Fibroblast of pulmonary artery (primary cell): ENCODE results near the gene SBNO2.
"Not testable (repeated sequence)": the region's sequence is repeated elsewhere in the genome, so short reads cannot be mapped to it uniquely, and the experiment has no call there.

Experiments
- DNase-seq: peaks from one replicate; pipeline ENCODE4 v3.0.0-alpha.2; 2010; ENCODE audit warnings: low read depth
- H3K4me3 ChIP-seq: replicated peaks from 2 replicates; pipeline ENCODE4 v1.5.1; 2011; ENCODE audit warnings: low read depth, mild to moderate bottlenecking, control low read depth, low read length, moderate library complexity
- TF ChIP-seq, protein P1 (sequence below): IDR thresholded peaks from 2 replicates; pipeline ENCODE4 v1.5.1; 2011; ENCODE audit warnings: mild to moderate bottlenecking, control low read depth, low read length, inconsistent platforms; ENCODE audit errors: missing control alignments

SBNO2 gene

GRCh38 chr19:1206150-1206863 is 32.2 kb upstream of the SBNO2 start:
- no peak for DNase-seq
- H3K4me3 ChIP-seq, result peak overlapping the region; percentile 73
- TF ChIP-seq, protein P1, sequence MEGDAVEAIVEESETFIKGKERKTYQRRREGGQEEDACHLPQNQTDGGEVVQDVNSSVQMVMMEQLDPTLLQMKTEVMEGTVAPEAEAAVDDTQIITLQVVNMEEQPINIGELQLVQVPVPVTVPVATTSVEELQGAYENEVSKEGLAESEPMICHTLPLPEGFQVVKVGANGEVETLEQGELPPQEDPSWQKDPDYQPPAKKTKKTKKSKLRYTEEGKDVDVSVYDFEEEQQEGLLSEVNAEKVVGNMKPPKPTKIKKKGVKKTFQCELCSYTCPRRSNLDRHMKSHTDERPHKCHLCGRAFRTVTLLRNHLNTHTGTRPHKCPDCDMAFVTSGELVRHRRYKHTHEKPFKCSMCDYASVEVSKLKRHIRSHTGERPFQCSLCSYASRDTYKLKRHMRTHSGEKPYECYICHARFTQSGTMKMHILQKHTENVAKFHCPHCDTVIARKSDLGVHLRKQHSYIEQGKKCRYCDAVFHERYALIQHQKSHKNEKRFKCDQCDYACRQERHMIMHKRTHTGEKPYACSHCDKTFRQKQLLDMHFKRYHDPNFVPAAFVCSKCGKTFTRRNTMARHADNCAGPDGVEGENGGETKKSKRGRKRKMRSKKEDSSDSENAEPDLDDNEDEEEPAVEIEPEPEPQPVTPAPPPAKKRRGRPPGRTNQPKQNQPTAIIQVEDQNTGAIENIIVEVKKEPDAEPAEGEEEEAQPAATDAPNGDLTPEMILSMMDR, result no peak

- TF ChIP-seq, protein P1, result no peak
- H3K4me3 ChIP-seq, result peak within 1 kb of the TSS; percentile 73
- peak; percentile 97 for DNase-seq
Observed at GRCh38 chr19:1205114-1206099, 31.3 kb upstream of the SBNO2 start, which contains the start of gene STK11. Gene STK11 (plus strand): TSS chr19:1205778. CDS start chr19:1206914, 1,136 bp downstream.

DNA sequence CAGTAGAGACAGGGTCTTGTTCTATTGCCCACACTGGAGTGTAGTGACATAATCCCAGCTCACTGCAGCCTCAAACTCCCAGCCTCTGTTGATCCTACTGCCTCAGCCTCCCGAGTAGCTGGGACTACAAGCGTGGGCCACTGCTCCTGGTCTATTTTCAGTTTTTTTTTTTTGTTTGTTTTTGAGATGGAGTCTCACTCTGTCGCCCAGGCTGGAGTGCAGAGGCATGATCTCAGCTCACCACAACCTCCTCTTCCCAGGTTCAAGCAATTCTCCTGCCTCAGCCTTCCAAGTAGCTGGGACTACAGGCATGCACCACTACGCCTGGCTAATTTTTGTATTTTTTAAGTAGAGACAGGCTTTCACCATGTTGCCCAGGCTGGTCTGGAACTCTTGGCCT is 26.5 kb upstream of the SBNO2 start:
- DNase-seq, H3K4me3 ChIP-seq: not testable (repeated sequence)

- TF ChIP-seq, protein P1, result no peak
- DNase-seq, result no peak
- H3K4me3 ChIP-seq, result no peak overlapping the region
Observed at GRCh38 chr19:1199531-1199930, 25.5 kb upstream of the SBNO2 start.

GRCh38 chr19:1189419-1189818 is 15.4 kb upstream of the SBNO2 start:
- no peak overlapping the region for H3K4me3 ChIP-seq
- DNase-seq, result no peak
- TF ChIP-seq, protein P1, result no peak

GRCh38 chr19:1183543-1184172 is 9.6 kb upstream of the SBNO2 start:
- H3K4me3 ChIP-seq, result no peak overlapping the region
- no peak for DNase-seq
- TF ChIP-seq, protein P1, result no peak

GRCh38 chr19:1182727-1183126 is 8.7 kb upstream of the SBNO2 start:
- no peak overlapping the region for H3K4me3 ChIP-seq
- TF ChIP-seq, protein P1, result no peak
- no peak for DNase-seq
